ENCODE results near the gene PARP1.

Gene PARP1

GRCh38 chr1:226404904-226405222, 3.0 kb downstream of the PARP1 start:
- no peak for DNase-seq

- no peak for DNase-seq
Measured at GRCh38 chr1:226404063-226404903, 3.6 kb downstream of the PARP1 start.

GRCh38 chr1:226403201-226404034, 4.5 kb downstream of the PARP1 start:
- no peak for DNase-seq

- no peak for DNase-seq
Measured at GRCh38 chr1:226402739-226403165, 5.1 kb downstream of the PARP1 start.

- DNase-seq: no peak
Measured at GRCh38 chr1:226401355-226402303, 6.3 kb downstream of the PARP1 start.

- no peak for DNase-seq
Measured at GRCh38 chr1:226400519-226401354, 7.2 kb downstream of the PARP1 start.

- DNase-seq: no peak
Measured at GRCh38 chr1:226397955-226398636, 9.8 kb downstream of the PARP1 start.

GRCh38 chr1:226397011-226397926, 10.6 kb downstream of the PARP1 start:
- DNase-seq: peak; percentile 17

GRCh38 chr1:226395753-226396152, 12.1 kb downstream of the PARP1 start:
- DNase-seq: no peak

GRCh38 chr1:226394462-226394861, 13.4 kb downstream of the PARP1 start:
- DNase-seq: no peak

- DNase-seq: no peak
Measured at GRCh38 chr1:226390681-226391080, 17.2 kb downstream of the PARP1 start.

- DNase-seq: no peak
Measured at GRCh38 chr1:226388131-226388530, 19.8 kb downstream of the PARP1 start.

- no peak for DNase-seq
Measured at GRCh38 chr1:226384717-226385116, 23.2 kb downstream of the PARP1 start.

- DNase-seq: no peak
Measured at GRCh38 chr1:226384040-226384439, 23.9 kb downstream of the PARP1 start.

- no peak for DNase-seq
Measured at GRCh38 chr1:226382030-226382429, 25.9 kb downstream of the PARP1 start.

GRCh38 chr1:226381226-226381998, 26.5 kb downstream of the PARP1 start:
- DNase-seq: no peak

- no peak for DNase-seq
Measured at GRCh38 chr1:226378071-226378470, 29.8 kb downstream of the PARP1 start.

GRCh38 chr1:226376300-226376699, 31.6 kb downstream of the PARP1 start:
- no peak for DNase-seq

- DNase-seq: no peak
Measured at GRCh38 chr1:226373376-226373775, 34.5 kb downstream of the PARP1 start.
